ENCODE measurements around the gene RACGAP1.
A peak's percentile ranks its signal among the peaks of the same experiment; 100 is the strongest.

RACGAP1 gene

GRCh38 chr12:50072198-50072907 lies 47.1 kb upstream of the RACGAP1 start:
- no peaks in the 10 kb centered on the region for H3K79me2 ChIP-seq (ENCODE audit: insufficient read depth, low read length)
- H3K27ac ChIP-seq (ENCODE audit: low read depth, low read length, poor library complexity, severe bottlenecking): no peak overlapping the region
- no peak overlapping the region for H3K4me2 ChIP-seq (ENCODE audit: low read length)
- H2AFZ ChIP-seq (ENCODE audit: low read length): no peak overlapping the region
- H3K9ac ChIP-seq (ENCODE audit: low read length): no peak overlapping the region
- 0 out of 2 replicates have a peak, but pooled peaks cover 9% of the 10 kb centered on the region for H3K27me3 ChIP-seq (ENCODE audit: insufficient read depth, low read length)
- no peaks in the 10 kb centered on the region for H3K9me3 ChIP-seq (ENCODE audit: low read length)
- no peak for TF ChIP-seq EZH2 (IDR thresholded peaks at IDR 0.05; ENCODE audit: borderline replicate concordance, low read length)
- TF ChIP-seq CTCF (IDR thresholded peaks at IDR 0.05; ENCODE audit: low read length): no peak
- no peak overlapping the region for H3K4me3 ChIP-seq (ENCODE audit: low read depth, low read length, poor library complexity, severe bottlenecking)
- no peaks in the 10 kb centered on the region for H4K20me1 ChIP-seq (ENCODE audit: insufficient read depth, low read length)
- no peaks in the 10 kb centered on the region for H3F3A ChIP-seq (ENCODE audit: insufficient read depth, low read length)
- no peaks in the 10 kb centered on the region for H3K4me1 ChIP-seq (ENCODE audit: insufficient read depth, low read length, severe bottlenecking)
- H3K9me2 ChIP-seq (ENCODE audit: low read depth, low read length): no peaks in the 10 kb centered on the region
- no peaks in the 10 kb centered on the region for H3K36me3 ChIP-seq (ENCODE audit: insufficient read depth, low read length)

GRCh38 chr12:50070314-50071060 lies 45.2 kb upstream of the RACGAP1 start:
- TF ChIP-seq EZH2 (IDR thresholded peaks at IDR 0.05; ENCODE audit: borderline replicate concordance, low read length) (no peak), CTCF (IDR thresholded peaks at IDR 0.05; ENCODE audit: low read length) (peak; percentile 96)
- Histone ChIP-seq H4K20me1 (ENCODE audit: insufficient read depth, low read length) (no peaks in the 10 kb centered on the region), H3K9me3 (ENCODE audit: low read length) (no peaks in the 10 kb centered on the region), H3K27ac (ENCODE audit: low read depth, low read length, poor library complexity, severe bottlenecking) (no peak overlapping the region), H3F3A (ENCODE audit: insufficient read depth, low read length) (no peaks in the 10 kb centered on the region), H3K79me2 (ENCODE audit: insufficient read depth, low read length) (no peaks in the 10 kb centered on the region), H3K4me2 (ENCODE audit: low read length) (no peak overlapping the region), H3K9me2 (ENCODE audit: low read depth, low read length) (no peaks in the 10 kb centered on the region), H3K4me3 (ENCODE audit: low read depth, low read length, poor library complexity, severe bottlenecking) (no peak overlapping the region), H3K36me3 (ENCODE audit: insufficient read depth, low read length) (no peaks in the 10 kb centered on the region), H3K9ac (ENCODE audit: low read length) (no peak overlapping the region), H2AFZ (ENCODE audit: low read length) (no peak overlapping the region), H3K4me1 (ENCODE audit: insufficient read depth, low read length, severe bottlenecking) (no peaks in the 10 kb centered on the region), H3K27me3 (ENCODE audit: insufficient read depth, low read length) (0 out of 2 replicates have a peak, but pooled peaks cover 6% of the 10 kb centered on the region)

GRCh38 chr12:50069539-50069938 lies 44.2 kb upstream of the RACGAP1 start:
- Histone ChIP-seq H3F3A (ENCODE audit: insufficient read depth, low read length) (no peaks in the 10 kb centered on the region), H3K4me2 (ENCODE audit: low read length) (no peak overlapping the region), H3K4me3 (ENCODE audit: low read depth, low read length, poor library complexity, severe bottlenecking) (no peak overlapping the region), H4K20me1 (ENCODE audit: insufficient read depth, low read length) (no peaks in the 10 kb centered on the region), H3K9ac (ENCODE audit: low read length) (no peak overlapping the region), H3K9me2 (ENCODE audit: low read depth, low read length) (no peaks in the 10 kb centered on the region), H3K36me3 (ENCODE audit: insufficient read depth, low read length) (no peaks in the 10 kb centered on the region), H2AFZ (ENCODE audit: low read length) (no peak overlapping the region), H3K27me3 (ENCODE audit: insufficient read depth, low read length) (0 out of 2 replicates have a peak, but pooled peaks cover 6% of the 10 kb centered on the region), H3K27ac (ENCODE audit: low read depth, low read length, poor library complexity, severe bottlenecking) (no peak overlapping the region), H3K4me1 (ENCODE audit: insufficient read depth, low read length, severe bottlenecking) (no peaks in the 10 kb centered on the region), H3K79me2 (ENCODE audit: insufficient read depth, low read length) (no peaks in the 10 kb centered on the region), H3K9me3 (ENCODE audit: low read length) (no peaks in the 10 kb centered on the region)
- TF ChIP-seq EZH2 (IDR thresholded peaks at IDR 0.05; ENCODE audit: borderline replicate concordance, low read length) (no peak), CTCF (IDR thresholded peaks at IDR 0.05; ENCODE audit: low read length) (no peak)
